Osteoblast (primary cell): ENCODE measurements around the gene MEG3. TPM values are rescaled to one million over a fixed set of nuclear protein-coding genes. Genes with fewer than 3 reads are reported as not detected.

ENCODE experiments used
- DNase-seq: peaks from one replicate; pipeline ENCODE4 v3.0.0; 2011; ENCODE audit warnings: low spot score, mixed read lengths; ENCODE audit not compliant: insufficient read length; ENCODE audit errors: missing footprints
- H2AFZ ChIP-seq: 2 replicates; pipeline ENCODE4 v1.6.0; 2011; ENCODE audit warnings: mild to moderate bottlenecking, low read length
- H3K27ac ChIP-seq: 2 replicates; pipeline ENCODE4 v1.5.1; 2011; ENCODE audit warnings: mild to moderate bottlenecking, low read depth, low read length, moderate library complexity
- H3K27me3 ChIP-seq: 2 replicates; pipeline ENCODE4 v1.6.0; 2012; ENCODE audit warnings: mild to moderate bottlenecking, control low read depth, inconsistent platforms, low read length, moderate library complexity; ENCODE audit not compliant: insufficient read depth
- H3K36me3 ChIP-seq: 2 replicates; pipeline ENCODE4 v1.5.1; 2011; ENCODE audit warnings: mild to moderate bottlenecking, low read length, control low read depth, moderate library complexity; ENCODE audit not compliant: insufficient read depth
- H3K4me1 ChIP-seq: 2 replicates; pipeline ENCODE4 v1.5.1; 2011; ENCODE audit warnings: mild to moderate bottlenecking, low read length, control low read depth, moderate library complexity; ENCODE audit not compliant: insufficient read depth
- H3K4me2 ChIP-seq: 2 replicates; pipeline ENCODE4 v1.6.0; 2011; ENCODE audit warnings: mild to moderate bottlenecking, low read length; ENCODE audit not compliant: insufficient read depth
- H3K4me3 ChIP-seq: fragments of 200-600 bp; sonication (generic); 3 replicates; pipeline ENCODE4 v1.5.1; 2012; ENCODE audit warnings: mild to moderate bottlenecking, low read length, inconsistent platforms; ENCODE audit not compliant: insufficient read depth
- H3K79me2 ChIP-seq: 2 replicates; pipeline ENCODE4 v1.6.0; 2012; ENCODE audit warnings: mild to moderate bottlenecking, low read length, control low read depth, inconsistent platforms; ENCODE audit not compliant: insufficient read depth
- H3K9me3 ChIP-seq: 2 replicates; pipeline ENCODE4 v1.5.1; 2011; ENCODE audit warnings: low read depth, low read length, control low read depth
- H4K20me1 ChIP-seq: 2 replicates; pipeline ENCODE4 v1.6.0; 2012; ENCODE audit warnings: mild to moderate bottlenecking, low read length, control low read depth; ENCODE audit not compliant: insufficient read depth
- CTCF ChIP-seq: IDR thresholded peaks from 2 replicates; pipeline ENCODE4 v1.5.1; 2011; ENCODE audit warnings: mild to moderate bottlenecking, low read depth, low read length, moderate library complexity; ENCODE audit errors: extremely low read depth
- total RNA-seq: library from RNA; depleted of rRNA; stranded (reverse); fragments of >200 nt; gene quantifications from 2 replicates; pipeline ENCODE4 v1.2.3, GENCODE V29; 2012

Gene MEG3
- total RNA-seq, 1 donor, result 200 TPM

DNA sequence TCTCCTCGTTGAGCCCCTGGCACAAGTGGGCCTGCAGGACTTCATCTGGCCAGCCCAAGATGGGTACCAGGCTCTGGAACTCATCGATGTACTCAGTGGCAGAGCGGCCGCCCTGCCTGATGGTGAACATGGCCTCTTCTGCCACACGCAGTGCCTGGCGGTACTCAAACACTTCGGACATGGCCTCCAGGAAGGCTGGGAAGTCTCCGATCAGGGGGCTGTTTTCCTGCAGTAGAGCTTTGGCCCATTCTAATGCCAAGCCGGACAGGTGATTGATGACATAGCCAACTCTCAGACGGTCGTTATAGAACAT lies 57.8 kb downstream of the MEG3 start:
- Histone ChIP-seq H3K27ac (no peak overlapping the region), H3K9me3 (peaks cover 3% of the 10 kb centered on the region), H3K79me2 (peaks cover 76% of the 10 kb centered on the region), H3K4me1 (no peaks in the 10 kb centered on the region), H4K20me1 (peaks cover 38% of the 10 kb centered on the region), H3K27me3 (no peaks in the 10 kb centered on the region), H3K4me2 (no peak overlapping the region), H3K36me3 (peaks cover 40% of the 10 kb centered on the region), H3K4me3 (no peak overlapping the region), H2AFZ (no peak overlapping the region)
- TF ChIP-seq CTCF, result no peak
- no peak for DNase-seq

DNA sequence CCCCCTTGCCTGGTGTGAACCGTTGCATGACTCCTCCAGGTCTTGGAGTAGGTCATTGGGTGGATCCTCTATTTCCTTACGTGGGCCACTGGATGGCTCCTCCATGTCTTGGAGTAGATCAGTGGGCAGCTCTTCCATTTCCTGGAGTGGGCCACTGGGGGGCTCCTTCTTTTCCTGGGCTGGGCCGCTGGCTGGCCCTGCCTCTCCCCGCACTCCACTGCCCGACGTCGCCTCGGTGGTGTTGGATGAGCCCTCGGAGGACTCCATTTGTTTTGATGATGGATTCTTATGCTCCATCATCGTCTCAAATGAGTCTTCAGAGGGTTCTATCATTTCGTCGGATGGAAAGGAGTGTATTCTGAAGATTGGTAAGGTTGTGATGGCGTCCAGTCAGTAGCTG lies 58.5 kb downstream of the MEG3 start:
- peaks cover 45% of the 10 kb centered on the region for H3K36me3 ChIP-seq
- H3K27me3 ChIP-seq, result no peaks in the 10 kb centered on the region
- H3K4me2 ChIP-seq, result no peak overlapping the region
- H3K4me3 ChIP-seq, result no peak overlapping the region
- TF ChIP-seq CTCF, result no peak
- peaks cover 36% of the 10 kb centered on the region for H4K20me1 ChIP-seq
- no peak for DNase-seq
- no peaks in the 10 kb centered on the region for H3K4me1 ChIP-seq
- H2AFZ ChIP-seq, result no peak overlapping the region
- H3K27ac ChIP-seq, result no peak overlapping the region
- H3K9me3 ChIP-seq, result peaks cover 3% of the 10 kb centered on the region
- peaks cover 71% of the 10 kb centered on the region for H3K79me2 ChIP-seq

- no peak overlapping the region for H2AFZ ChIP-seq
- H3K36me3 ChIP-seq, result peaks cover 49% of the 10 kb centered on the region
- TF ChIP-seq CTCF, result no peak
- H4K20me1 ChIP-seq, result peaks cover 35% of the 10 kb centered on the region
- H3K79me2 ChIP-seq, result peaks cover 70% of the 10 kb centered on the region
- no peak for DNase-seq
- no peak overlapping the region for H3K4me2 ChIP-seq
- no peaks in the 10 kb centered on the region for H3K27me3 ChIP-seq
- no peak overlapping the region for H3K4me3 ChIP-seq
- H3K4me1 ChIP-seq, result no peaks in the 10 kb centered on the region
- H3K27ac ChIP-seq, result no peak overlapping the region
- H3K9me3 ChIP-seq, result peaks cover 3% of the 10 kb centered on the region
These were observed 59.3 kb downstream of the MEG3 start for GRCh38 chr14:100885196-100885595.

DNA sequence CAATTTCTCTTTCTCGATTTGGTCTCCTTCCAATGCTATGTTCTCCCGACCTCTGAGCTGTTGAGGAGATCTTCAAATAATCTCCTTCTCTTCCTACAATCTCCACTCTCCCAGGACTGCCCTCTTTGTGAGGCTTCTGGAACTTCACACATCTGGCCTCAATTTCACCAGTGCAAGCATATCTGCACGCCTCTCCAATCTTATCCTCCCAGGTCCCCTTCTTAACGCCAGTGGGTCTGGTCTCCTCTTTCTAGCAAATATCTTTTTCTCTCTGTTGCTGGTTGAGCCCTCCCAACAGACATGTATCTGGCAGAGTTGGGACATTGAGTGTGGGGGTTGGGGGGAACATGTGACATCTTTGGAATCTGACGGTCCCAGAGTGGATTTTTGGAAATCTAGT lies 59.7 kb downstream of the MEG3 start:
- Histone ChIP-seq H3K4me2 (no peak overlapping the region), H3K79me2 (peaks cover 66% of the 10 kb centered on the region), H3K4me3 (no peak overlapping the region), H3K36me3 (peaks cover 51% of the 10 kb centered on the region), H3K27me3 (no peaks in the 10 kb centered on the region), H3K9me3 (peaks cover 3% of the 10 kb centered on the region), H4K20me1 (peaks cover 33% of the 10 kb centered on the region), H3K27ac (no peak overlapping the region), H3K4me1 (no peaks in the 10 kb centered on the region), H2AFZ (no peak overlapping the region)
- TF ChIP-seq CTCF, result no peak
- no peak for DNase-seq
